UCSD-AML1 (cell line): ENCODE data around the gene RAD54L.
"Not testable (repeated sequence)": the region's sequence is repeated elsewhere in the genome, so short reads cannot be mapped to it uniquely, and the experiment has no call there.

Experiments used
- DNase-seq: peaks from one replicate; lab custom pipeline; 2025; ENCODE audit not compliant: unreplicated experiment; lab: John Stamatoyannopoulos, UW

Gene RAD54L

GRCh38 chr1:46238865-46239264 is 8.7 kb upstream of the RAD54L start:
- not testable (repeated sequence) for DNase-seq

DNA sequence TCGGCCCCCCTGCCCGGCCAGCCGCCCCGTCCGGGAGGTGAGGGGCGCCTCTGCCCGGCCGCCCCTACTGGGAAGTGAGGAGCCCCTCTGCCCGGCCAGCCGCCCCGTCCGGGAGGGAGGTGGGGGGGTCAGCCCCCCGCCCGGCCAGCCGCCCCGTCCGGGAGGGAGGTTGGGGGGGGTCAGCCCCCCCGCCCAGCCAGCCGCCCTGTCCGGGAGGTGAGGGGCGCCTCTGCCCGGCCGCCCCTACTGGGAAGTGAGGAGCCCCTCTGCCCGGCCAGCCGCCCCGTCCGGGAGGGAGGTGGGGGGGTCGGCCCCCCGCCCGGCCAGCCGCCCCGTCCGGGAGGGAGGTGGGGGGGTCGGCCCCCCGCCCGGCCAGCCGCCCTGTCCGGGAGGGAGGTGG is 5.8 kb upstream of the RAD54L start:
- DNase-seq, result not testable (repeated sequence)

DNA sequence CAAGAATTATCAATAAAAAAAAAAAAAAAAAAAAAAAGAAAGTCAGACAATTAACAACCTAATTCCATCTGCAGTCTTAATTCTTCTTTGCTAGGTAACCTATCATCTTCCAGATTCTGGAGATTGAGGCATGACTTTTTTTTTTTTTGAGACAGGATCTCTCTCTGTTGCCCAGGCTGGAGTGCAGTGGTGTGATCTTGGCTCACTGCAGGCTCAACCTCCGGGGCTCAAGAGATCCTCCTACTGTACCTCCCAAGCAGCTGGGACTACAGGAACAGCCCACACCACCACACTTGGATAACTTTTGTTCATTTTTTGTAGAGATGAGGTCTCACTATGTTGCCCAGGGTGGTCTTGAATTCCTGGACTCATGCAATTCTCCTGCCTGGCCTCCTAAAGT is 4.6 kb upstream of the RAD54L start:
- DNase-seq, result no peak

DNA sequence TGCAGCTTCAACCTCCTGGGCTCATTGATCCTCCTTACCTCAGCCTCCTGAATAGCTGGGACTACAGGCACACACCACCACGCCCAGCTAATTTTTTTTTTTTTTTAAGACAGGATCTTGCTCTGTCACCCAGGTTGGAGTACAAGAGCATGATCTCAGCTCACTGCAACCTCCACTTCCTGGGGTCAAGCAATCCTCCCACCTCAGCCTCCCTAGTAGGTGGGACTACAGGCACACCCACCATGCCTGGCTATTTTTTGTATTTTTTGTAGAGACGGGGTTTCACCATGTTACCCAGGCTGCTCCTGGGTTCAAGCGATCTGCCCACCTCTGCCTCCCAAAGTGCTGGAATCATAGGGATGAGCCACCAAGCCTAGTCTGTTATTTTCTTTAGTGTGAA is 3.7 kb upstream of the RAD54L start:
- DNase-seq, result not testable (repeated sequence)

- DNase-seq, result no peak
Observed at GRCh38 chr1:46244656-46245371, 2.7 kb upstream of the RAD54L start.

GRCh38 chr1:46246136-46246535 is 1.4 kb upstream of the RAD54L start:
- not testable (repeated sequence) for DNase-seq

GRCh38 chr1:46246548-46247435 is 771 bp upstream of the RAD54L start:
- no peak for DNase-seq

GRCh38 chr1:46248122-46248920 is 758 bp downstream of the RAD54L start:
- no peak for DNase-seq

- DNase-seq, result no peak
Observed at GRCh38 chr1:46254668-46255067, 7.1 kb downstream of the RAD54L start.

DNA sequence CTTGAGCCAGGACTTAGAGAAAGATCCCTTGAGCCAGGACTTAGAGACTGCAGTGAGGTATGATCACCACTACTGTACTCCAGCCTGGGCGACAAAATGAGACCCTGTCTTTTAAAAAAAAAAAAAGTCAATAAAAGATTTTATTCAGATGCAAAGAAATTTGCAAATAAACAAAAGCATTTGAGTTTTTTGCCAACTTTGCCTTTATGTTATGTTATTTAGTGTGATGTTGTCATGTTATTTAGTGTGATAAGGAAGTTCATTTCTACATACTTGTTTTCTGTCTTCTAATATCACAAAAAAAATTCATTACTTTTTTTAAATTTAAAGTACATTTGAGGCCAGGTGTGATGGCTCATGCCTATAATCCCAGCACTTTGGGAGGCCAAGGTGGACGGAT is 9.0 kb downstream of the RAD54L start:
- DNase-seq, result no peak

DNA sequence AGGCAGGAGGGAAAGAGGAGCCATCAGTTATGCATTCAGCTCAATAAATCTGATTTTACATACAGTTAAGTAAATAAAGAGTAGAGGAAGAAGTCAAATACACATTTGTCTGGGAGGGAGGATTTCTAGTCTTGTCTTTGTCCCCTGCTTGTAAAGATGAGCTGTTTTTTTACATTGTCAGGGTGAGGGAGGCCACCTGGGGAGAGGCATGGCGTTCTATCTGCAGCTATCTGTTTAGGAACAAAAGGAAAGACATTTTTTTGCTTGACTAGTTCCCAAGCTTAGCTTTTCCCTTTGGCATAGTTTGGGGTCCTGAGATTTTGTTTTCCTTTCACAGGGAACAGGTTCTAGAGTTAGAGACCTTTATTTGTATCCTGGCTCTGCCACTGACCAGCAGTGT is 14.9 kb downstream of the RAD54L start:
- DNase-seq, result no peak

DNA sequence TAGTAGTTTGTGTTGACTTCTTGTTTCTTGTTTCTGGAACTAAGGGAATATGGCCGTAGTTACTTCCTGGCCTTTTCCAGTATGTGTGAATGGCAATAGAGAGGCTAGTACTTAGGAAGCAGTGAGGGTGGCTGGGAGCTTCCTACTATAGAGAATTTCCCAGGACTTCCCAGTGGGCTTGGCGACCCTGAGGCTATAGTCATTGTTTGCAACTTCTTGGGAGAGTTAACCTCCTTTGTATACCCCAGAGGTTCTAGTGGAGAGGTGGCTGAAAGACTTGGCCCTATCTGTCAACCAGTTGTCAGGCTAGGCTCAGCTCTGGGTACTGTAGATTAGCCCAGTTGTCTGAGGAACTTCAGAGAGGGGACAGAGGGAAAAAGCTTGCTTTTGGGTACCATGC is 15.6 kb downstream of the RAD54L start:
- no peak for DNase-seq

DNA sequence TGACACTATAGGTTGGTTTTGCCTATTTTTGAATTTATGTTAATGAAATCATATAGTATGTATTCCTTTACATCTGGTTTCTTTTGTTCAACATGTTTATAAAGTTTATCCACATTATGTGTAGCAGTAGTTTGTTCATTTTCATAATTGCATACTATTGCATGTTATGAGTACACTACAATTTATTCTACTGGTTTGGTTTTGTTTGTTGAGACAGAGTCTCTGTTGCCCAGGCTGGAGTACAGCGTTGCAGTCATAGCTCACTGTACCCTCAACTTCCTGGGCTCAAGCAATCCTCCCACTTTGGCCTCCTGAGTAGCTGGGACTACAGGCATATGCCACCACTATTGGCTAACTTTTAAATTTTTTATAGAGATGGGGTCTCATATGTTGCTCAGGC is 21.0 kb downstream of the RAD54L start:
- DNase-seq, result no peak

DNA sequence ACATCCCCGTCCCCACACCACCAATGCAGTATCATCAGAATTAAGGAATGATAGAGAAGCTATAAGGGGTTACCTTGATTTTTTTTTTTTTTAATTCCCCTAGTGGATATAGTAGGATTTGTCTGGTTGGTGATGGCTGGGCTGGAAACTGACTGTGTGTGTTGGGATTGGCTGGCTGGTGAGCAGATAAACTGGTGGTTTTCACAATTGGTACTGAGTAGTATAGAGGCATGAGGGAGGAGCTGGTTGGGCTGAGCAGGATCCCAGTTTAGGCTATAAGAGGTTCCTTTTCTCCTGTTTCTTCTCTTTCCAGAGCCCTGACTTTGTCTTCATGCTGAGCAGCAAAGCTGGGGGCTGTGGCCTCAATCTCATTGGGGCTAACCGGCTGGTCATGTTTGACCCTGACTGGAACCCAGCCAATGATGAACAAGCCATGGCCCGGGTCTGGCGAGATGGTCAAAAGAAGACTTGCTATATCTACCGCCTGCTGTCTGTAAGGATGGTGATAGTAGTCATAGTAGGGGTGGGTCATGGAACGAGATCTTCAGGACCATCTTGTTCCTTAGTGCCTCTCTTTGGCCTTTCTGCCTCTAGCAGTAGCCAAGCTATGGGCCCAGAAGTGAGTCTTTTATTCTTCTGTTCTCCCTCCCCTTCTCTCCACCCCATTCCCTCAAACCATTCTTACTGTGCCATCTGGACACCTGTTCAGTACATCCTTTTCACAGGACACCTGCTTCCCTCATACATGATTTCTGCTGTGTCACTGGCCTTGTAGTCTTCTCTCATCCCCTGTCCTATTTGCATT is 26.9 kb downstream of the RAD54L start:
- no peak for DNase-seq

- no peak for DNase-seq
Observed at GRCh38 chr1:46275030-46275337, 27.4 kb downstream of the RAD54L start.

- no peak for DNase-seq
Observed at GRCh38 chr1:46277658-46278373, 30.3 kb downstream of the RAD54L start.

- no peak for DNase-seq
Observed at GRCh38 chr1:46278807-46279206, 31.2 kb downstream of the RAD54L start.

DNA sequence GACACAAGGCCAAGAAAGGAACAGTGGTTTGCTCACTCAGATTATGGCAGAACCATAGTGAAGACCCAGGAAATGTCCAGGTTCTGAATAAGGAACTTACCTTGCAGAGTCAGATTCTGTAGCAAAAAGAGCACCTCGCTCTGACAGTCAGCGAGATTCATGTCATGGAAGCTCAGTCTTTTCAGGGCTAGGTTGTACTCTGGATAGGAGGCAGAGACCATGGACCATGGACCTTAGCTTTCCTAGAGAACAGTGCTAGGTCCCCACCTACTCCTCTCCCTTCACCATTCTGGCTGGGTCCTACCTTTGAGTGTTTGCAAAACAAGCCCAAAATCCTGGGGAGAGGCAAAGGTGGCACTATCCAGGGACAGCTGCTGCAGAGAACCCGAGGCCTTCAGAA is 32.5 kb downstream of the RAD54L start:
- no peak for DNase-seq

DNA sequence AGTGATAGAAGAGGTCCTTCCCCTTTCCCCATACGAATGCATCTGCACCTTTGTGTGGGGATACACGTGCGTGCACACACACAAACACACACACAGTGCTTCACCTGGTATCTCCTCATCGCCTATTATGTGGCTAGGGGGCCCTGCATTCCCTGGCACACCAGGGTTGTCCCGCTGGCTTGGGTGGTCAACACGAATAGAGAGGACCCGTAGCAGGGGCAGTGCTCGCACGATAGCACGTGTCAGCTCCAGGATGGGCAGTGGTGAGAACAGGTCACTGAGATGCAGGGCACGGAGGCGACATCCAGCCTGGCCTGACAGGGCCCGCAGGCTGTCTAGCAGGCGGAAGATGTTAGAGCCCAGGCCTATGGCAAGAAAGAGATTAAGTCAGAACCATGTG is 33.5 kb downstream of the RAD54L start:
- no peak for DNase-seq

DNA sequence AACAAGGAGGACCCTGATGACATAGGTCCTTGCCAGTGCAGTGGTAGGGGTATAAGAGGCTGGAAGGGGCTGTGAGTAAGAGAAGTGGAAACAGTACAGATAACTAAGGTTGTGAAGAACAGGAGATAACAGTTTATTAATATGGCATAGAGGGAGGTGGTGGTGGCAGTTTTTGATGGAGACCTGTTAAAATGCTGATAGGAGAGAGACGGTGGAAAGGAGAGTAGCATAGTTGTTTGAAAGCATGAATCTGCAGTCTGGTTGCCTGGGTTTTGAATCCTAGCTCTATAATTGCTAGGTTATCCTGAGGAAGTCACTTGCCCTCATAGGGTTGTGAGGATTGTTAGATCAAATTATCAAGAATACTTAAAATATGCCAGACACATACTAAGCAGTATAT is 36.5 kb downstream of the RAD54L start:
- no peak for DNase-seq
